HEK293T (cell line): ENCODE data around the gene SMPX.
"Not testable (repeated sequence)": the region's sequence is repeated elsewhere in the genome, so short reads cannot be mapped to it uniquely, and the experiment has no call there.

Experiments
- ARNT ChIP-seq: fragments of 450-650 bp; IDR thresholded peaks from 2 replicates; pipeline ENCODE4 v1.6.1; 2017; ENCODE audit warnings: mild to moderate bottlenecking
- ELF4 ChIP-seq: fragments of 450-650 bp; IDR thresholded peaks from 2 replicates; pipeline ENCODE4 v1.6.1; 2017; ENCODE audit warnings: antibody characterized with exemption
- SP1 ChIP-seq: fragments of 450-650 bp; IDR thresholded peaks from 2 replicates; pipeline ENCODE4 v1.6.1; 2017

DNA sequence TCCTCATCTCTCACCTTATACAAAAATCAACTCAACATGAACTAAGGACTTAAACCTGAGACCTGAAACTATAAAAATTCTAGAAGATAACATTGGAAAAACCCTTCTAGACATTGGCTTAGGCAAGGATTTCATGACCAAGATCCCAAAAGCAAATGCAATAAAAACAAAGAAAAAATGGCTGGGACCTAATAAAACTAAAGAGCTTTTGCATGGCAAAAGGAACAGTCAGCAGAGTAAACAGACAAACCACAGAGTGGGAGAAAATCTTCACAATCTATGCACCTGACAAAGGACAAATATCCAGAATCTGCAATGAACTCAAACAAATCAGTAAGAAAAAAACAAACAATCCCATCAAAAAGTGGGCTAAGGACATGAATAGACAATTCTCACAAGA is 17.2 kb upstream of the SMPX start:
- not testable (repeated sequence) for TF ChIP-seq ELF4, SP1, ARNT
